GM19043 (cell line): ENCODE measurements around the gene FOXL1.

ENCODE experiments used
- ATAC-seq: cut with Tn5 transposase; IDR thresholded peaks from one replicate; pipeline ENCODE4 v1.9.1; 2021; ENCODE audit warnings: low read depth; ENCODE audit not compliant: unreplicated experiment

The FOXL1 gene

DNA sequence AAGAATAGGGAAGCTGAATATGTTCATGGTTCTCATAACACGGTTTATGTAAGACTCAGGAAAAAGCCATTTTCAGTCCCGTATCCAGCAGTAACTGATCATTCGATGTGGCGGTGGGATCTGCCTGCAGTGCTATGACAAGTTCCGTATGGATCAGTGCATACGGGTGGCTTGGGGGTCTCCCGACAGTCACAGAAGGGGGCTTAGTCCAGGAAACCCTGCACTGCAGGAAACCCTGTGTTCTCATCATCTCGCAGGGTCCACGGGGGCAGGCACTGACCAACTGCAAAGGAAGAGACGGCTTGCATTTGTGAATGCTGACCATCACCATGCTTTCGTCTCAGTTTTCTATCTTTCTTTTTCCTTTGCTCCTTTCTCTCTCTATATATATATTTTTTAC is 31.1 kb upstream of the FOXL1 start:
- ATAC-seq, result no peak

DNA sequence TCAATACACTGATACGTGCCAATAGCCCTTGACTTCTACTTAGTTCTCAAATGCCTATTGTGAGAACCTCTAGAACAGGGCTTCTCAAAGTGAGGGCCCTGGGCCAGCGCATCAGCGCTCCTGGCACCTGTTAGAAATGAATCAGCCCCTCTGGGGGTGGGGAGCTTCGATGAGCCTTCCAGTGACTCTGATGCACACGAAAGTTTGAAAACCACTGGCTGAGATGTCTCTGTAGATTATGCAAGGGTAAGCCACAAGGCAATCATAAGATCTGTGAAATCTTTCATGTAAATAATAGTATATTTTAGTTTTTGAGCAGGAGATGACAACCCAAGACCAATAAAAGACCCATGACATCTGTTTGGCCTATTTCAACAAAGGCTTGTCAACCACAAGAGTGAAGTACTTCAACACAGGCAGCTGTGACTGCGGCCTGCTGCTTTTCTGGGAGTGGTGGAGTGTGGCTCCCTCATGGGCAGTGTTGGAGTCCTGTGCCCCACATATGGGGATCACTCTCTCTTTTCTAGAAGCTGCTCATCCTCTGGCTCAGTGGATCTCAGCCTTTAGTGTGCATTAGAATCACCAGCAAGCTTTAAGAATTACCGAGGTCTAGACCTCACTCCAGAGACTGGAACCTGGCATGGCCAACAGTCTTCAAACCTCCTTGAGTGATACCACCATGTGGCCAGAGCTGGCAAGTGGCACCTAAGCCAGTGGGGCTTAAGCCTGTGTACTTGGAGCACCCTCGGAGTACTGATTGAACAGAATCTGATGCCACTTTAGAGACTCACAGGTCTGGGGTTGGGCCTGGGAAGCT is 29.1 kb upstream of the FOXL1 start:
- ATAC-seq, result no peak

DNA sequence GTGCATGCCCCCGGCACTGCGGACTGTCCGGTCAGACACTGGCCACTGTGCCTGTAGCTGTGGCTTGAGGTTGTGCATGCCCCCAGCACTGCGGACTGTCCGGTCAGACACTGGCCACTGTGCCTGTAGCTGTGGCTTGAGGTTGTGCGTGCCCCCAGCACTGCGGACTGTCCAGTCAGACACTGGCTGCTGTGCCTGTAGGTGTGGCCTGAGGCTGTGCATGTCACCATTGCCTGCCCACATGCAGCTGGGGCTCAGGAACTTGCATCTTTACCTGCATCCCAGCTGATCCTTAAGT is 28.5 kb upstream of the FOXL1 start:
- no peak for ATAC-seq

DNA sequence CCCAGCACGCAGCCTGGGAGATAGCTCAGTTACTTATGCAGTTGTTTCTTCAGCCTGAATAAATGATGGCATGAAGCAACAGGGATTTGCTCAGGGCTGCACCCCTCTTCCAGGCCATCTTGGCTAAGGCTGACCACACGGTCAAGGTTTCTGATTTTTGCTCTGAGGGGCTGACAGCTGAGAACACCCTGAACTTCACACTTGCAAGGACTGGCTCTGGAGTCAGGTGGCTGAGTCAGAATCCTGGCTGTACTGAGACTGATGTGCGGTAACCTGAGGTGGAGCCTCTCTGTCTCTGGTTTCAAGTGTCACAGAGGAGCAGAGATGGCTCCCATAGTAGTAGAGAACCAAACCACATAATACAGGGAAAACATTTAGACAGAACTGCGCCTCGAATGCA is 28.1 kb upstream of the FOXL1 start:
- no peak for ATAC-seq

DNA sequence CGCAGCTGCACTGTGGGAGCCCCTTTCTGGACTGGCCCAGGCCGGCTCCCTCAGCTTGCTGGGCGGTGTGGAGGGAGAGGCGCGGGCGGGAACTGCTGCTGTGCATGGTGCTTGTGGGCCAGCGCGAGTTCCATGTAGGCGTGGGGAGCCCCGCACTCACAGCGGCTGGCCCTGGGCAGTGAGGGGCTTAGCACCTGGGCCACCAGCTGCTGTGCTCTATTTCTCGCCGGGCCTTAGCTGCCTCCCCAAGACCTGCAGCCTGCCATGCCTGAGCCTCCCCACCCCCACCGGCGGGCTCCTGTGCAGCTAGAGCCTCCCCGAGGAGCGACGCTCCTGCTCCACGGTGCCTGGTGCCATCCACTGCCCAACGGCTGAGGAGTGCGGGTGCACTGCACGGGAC is 25.0 kb upstream of the FOXL1 start:
- ATAC-seq, result no peak

DNA sequence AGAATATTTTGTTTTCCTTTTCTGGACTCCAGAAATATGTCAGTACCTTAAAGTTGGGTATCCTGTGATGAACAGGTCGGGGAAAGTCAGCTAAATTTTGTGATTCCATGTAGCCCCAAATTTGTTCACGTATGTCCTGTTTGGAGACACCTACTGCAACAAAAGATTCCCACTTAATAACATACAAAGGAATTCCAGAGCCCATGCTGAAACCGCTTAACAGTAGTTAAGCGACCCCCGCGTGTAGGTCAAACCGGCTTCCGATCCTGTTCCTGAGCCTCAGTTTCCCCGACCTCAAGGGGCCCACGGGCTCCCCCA is 23.8 kb upstream of the FOXL1 start:
- no peak for ATAC-seq

DNA sequence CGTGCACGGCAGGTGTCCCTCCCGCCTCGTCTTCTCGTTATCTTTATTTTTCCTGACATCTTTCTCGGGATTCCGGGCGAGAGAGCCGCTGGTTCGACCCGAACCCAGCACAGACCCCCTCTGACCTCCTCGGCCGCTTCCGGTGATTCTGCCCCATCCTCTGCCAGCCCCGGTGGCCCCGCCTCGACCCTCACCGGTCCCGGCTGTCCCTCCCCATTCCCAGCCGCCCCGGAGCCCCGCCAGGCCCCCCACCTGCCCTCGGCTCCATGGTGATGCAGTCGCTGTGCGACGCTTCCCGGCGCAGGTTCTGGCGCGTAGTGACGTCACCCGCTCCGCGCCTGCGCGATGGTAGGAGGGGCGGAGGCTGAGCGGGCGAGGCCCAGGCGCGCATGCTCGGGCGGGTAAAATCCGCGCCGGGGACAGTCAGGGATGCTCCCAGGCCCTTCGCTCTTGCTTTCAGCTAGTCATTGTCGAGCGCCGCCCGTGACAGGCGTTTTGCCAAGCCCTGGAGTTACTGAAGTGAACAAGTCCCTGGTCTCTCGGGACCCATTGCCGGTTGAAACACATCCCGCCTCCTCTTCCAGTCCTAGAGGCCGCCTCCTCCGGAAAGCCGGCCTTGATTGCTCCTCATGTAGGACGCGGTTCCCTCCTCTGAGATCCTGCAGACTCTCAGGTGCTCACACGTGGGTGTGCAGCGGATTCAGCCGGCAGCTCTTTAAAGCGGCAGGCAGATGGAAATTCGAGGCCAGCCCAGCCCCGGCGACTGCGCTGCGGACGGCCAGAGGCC is 23.2 kb upstream of the FOXL1 start, which contains the start of gene MTHFSD:
Gene MTHFSD (minus strand): TSS at position 319 of the 787 bp plus-strand sequence. CDS start 51 bp downstream, at position 268.
- peak; percentile 79 for ATAC-seq

DNA sequence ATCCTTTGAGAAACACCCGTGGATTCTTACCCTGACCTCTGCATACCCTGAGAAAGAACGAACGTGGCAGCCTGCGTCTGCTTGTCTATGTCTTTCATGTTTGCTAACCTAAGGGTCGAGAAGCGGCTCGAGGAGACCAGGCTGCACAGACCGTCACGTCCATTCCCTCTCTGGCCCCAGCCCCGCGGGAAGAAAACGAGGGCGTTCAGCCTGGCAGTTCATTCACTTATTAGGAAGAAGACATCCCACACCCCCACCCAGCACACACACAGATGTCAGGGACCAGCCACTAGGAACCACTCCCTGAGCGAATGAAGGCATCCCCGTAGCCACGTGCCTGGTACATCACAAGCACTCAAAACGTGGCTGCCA is 22.7 kb upstream of the FOXL1 start:
- no peak for ATAC-seq

DNA sequence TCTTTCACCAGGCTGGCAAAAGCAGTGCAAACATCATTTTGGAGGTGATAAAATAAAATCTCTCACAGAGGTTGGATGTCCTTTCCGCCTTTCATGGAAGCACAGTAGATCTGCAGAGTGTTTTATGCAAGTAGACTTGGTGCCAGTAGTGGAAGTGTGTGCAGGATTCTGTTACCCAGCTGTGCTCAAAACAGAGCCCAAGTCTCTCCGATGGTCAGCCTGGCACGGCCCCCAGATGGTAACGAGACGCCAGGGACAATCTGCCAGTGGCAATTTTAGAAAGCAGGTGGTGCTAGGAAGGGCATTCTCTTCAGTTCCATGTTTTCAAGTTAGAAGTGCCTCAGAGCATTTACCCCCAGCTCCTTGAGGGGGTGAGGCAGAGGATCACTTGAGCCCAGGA is 21.8 kb upstream of the FOXL1 start:
- no peak for ATAC-seq

DNA sequence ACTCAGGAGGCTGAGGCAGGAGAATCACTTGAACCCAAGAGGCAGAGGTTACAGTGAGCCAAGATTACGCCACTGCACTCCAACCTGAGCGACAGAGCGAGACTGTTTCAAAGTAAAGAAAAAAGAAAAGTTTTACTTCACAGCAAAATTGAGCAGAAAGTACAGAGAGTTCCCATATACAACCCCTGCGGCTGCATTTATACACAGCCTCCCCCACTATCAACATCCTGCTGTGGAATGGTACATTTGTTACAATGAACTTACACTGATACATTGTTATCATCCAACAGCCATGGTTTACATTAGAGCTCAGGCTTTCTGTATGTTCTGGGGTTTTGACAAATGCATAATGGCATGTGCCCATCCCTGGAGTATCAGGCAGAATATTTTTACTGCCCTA is 20.8 kb upstream of the FOXL1 start:
- ATAC-seq, result no peak

DNA sequence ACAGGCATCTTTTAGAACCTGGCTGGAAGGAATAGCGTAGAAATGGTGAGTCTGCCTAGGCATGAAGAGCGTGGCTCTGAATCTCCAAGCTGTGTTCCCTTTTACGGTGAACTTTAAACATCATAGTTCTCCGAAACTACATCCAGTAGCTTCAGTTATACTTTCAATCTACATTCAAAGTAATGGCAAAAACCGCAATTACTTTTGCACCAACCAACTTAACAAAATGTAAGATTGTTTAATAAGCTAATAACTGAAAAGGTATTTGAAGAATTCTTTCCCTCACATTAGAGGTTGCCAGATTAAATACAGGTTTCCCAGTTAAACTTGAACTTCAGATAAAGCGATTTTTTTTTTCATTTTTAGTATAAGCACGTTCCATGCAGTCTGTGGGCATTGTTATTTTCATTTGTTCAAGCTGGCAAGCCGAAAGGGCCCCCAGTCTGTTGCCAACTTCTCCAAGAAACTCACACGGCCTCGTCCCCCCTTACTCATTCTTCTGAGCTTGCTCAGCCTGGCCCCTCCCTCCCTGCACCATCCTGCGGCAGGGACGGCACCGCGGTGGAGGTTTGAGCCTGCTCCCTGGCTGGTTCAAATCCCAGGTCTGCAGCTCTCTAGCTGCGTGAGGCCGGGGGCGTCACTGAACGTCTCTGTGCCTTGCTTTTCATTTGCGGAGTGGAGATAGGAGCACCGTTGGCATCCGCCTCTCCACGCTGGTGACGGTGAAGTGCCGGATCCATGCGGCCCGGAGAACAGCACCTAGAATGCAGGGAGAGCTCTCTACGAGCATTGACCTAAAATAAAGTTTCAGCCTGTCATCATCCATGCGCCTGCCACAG is 19.8 kb upstream of the FOXL1 start:
- ATAC-seq, result no peak

DNA sequence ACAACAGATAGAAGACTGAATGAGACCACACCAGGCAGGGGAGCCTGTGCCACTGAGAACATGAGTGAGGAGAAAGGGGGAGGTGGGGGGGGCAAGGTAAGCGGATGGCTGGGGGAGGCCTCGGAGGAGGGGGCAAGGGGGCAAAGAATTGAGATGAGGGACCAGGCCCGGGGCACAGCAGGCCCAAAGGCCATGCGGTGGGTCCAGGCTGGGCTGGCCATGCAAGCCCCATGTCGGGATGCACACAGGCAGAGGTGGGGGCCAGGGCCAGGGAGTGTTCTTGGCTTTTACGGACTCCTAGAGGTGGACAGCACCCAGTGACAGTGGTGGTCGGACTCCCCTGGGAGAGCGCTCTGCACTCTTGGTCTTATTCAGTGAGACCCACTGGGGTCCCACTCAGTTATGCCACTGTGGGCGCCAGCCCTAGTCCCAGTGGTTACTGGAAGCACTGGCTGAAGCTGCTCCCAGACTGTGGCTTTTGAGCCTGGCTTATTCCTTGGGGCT is 18.5 kb upstream of the FOXL1 start:
- no peak for ATAC-seq

DNA sequence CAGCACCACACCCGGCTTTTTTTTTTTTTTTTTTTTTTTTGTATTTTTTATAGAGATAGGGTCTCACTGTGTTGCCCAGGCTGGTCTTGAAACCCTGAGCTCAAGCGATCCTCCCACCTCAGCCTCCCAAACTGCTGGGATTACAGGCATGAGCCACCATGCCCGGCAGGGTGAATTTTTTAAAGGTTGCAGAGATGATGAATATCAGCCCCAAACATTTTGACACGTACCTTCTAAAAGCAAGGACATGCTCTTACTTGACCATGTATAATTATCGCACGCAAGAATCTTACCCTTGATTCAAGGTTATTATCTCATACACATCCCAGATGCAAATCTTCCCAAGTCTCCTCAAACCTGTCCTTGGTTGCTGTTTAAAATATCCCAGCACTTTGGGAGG is 16.0 kb upstream of the FOXL1 start:
- ATAC-seq, result no peak

DNA sequence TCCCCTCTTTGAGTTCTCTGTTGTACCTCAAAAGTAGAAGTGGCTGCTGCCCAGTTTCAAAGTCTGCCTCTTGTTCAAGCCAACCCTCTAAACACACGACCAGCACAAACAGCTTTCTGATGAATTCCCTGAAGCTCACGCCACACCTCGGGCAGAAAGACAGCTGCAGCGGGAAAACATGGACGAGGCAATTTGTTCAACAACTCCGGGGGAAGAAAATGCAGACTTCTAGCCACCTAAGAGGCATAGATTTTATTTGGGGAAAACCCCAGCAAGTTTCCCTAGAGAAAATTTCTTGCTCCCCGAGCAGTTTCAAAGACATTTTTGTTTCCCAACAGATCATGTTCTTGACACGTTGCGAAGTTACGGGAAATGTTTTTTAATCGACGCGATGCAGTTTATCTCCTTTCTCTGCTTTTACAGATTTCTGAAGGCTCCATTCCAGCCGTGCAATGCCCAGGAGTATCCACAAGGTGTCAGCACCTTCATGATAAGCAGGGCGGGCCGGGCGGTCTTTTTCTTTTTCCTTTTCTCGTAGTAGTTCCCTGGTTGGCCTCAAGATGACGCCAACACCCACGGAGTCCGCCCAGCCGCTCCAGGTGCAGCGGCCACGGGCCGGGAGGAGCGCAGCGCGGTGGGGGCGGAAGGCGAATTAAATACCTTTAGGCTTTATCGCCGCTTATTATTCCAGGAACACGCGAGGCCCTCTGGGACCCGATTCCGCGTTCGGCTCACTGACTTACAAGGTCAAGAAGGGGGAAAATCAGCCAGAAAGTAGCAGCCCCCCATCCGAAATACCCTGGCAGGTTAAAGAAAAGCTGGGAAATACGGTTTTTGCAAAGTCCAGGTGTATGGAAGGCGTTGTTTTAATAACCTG is 14.6 kb upstream of the FOXL1 start:
- ATAC-seq, result no peak

DNA sequence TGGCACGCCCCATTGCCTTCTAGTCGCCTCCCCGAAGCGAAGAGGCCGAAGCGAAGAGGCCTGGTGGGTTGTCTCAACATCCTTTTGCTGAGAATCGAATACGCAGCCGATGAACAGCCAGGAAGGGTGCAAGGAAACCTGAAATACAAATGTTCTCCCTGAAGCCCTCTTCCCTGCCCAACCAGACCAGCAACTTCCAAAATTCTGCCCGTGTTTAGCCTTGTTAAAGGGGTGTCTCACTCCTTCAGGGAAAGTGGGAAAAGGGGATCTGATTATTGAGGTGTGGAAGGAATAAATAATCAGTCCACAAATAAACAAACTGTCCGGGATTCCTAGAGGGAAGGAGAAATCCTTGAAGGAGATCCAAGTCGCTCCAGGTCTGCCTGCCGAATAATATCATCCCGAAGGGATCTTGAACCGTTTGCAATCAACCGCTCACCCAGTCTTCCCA is 13.1 kb upstream of the FOXL1 start:
- no peak for ATAC-seq

DNA sequence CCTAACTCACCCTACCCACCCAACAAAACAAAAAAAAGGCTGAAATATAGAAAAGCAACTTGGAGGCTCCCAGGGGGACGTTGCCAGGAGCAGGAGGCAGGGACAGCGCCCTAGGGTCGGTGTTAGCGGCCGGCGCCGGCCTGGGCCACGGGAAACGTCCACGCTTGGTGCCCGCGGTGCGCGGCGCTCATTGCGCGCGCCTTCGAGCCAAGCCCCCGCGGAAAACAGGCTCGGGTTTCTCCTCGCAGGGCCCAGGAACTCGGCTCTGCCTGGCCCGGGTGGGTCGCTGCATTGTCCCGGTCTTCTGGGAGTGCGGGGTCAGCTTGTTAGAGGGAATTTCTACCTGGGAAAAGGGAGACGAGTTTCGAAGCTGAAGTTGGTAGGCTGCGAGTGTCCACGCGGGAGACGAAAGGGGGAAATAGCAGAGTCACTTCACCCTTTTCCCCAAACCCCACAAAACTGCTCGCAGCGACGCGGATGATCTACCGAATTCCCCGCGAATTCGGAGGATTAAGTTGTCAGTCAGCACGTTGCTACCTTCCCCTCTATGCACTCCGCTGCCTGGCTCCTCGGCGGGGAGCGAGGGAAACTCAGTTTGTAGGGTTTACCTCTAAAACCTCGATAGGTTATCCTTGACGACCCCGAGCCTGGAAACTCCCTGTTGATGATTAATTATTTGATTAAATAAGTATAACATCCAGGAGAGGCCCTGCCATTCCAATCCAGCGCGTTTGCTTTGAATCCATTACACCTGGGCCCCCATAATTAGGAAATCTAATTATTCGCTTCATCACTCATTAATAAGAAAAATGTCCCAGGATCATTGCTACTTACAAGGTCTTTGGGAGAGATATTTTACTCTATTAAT is 12.5 kb upstream of the FOXL1 start:
- no peak for ATAC-seq

DNA sequence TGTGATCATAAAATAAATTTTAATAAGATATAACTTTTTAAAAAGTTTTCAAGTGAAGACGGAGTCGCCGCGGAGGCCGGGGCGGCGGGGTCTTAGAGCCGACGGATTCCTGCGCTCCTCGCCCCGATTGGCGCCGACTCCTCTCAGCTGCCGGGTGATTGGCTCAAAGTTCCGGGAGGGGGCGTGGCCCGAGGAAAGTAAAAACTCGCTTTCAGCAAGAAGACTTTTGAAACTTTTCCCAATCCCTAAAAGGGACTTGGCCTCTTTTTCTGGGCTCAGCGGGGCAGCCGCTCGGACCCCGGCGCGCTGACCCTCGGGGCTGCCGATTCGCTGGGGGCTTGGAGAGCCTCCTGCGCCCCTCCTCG is 11.8 kb upstream of the FOXL1 start, which contains the start of gene FOXC2:
Gene FOXC2 (plus strand): TSS at position 229 of the 365 bp plus-strand sequence. CDS start 507 bp downstream, outside the sequence.
- no peak for ATAC-seq

DNA sequence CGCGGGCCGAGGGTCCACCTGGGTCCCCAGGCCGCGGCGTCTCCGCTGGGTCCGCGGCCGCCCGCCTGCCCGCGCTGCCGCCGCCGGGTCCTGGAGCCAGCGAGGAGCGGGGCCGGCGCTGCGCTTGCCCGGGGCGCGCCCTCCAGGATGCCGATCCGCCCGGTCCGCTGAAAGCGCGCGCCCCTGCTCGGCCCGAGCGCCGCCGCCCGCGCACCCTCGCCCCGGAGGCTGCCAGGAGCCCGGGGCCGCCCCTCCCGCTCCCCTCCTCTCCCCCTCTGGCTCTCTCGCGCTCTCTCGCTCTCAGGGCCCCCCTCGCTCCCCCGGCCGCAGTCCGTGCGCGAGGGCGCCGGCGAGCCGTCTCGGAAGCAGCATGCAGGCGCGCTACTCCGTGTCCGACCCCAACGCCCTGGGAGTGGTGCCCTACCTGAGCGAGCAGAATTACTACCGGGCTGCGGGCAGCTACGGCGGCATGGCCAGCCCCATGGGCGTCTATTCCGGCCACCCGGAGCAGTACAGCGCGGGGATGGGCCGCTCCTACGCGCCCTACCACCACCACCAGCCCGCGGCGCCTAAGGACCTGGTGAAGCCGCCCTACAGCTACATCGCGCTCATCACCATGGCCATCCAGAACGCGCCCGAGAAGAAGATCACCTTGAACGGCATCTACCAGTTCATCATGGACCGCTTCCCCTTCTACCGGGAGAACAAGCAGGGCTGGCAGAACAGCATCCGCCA is 11.2 kb upstream of the FOXL1 start:
- no peak for ATAC-seq
